Islet precursor cell (in vitro differentiated cells): ENCODE measurements around the gene PLAC1.

ENCODE experiments used
- DNase-seq: peaks from one replicate; pipeline ENCODE4 v3.0.0-alpha.2; 2018

The PLAC1 gene

DNA sequence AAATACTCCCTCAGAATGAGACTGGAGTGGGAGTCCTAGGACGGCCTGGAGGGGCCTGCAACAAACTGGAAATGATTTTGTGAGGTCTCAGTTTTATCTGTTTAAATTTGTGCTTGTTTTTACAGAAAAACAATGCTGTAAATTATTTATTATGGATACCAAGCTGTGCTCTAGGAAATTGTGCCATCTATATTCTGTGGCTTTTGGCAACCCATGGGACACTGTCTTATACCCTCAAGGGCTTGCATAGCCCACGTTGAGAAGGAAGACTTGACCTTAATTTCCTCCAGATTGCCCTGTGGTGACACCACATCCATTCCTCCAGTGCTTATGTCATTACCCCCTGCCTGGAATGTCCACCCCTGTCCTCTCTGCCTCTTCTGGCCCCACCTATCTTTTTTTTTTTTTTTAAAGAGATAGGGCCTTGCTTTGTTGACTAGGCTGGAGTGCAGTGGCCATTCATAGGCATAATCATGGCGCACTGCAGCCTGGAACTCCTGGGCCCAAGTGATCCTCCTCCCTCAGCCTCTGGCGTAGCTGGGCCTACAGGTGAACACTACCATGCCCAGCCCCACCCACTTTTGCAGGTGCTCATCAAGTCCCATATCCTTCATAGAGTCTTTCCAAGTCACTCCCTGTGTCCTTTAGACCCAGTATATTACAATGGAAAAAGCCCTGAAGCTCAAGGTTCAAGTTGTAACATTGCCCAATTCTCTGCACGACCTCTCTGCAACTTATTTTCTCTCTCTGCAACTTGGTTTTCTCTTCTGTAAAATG, 120.9 kb downstream of the PLAC1 start:
- DNase-seq = peak; percentile 75

- DNase-seq = no peak
These were observed 124.3 kb downstream of the PLAC1 start for GRCh38 chrX:134533952-134534351.

DNA sequence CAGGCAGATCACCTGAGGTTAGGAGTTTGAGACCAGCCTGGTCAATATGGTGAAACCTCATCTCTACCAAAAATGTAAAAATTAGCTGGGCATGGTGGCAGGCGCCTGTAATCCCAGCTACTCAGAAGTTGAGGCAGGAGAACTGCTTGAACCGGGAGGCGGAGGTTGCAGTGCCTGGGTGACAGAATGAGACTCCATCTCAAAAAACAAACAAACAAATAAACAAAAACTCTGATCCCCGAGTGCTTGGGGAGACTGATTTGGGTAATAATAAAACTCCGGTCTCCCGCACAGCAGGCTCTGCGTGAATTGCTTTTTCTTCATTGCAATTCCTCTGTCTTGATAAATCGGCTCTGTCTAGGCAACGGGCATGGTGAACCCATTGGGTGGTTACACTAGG, 124.9 kb downstream of the PLAC1 start:
- no peak for DNase-seq

DNA sequence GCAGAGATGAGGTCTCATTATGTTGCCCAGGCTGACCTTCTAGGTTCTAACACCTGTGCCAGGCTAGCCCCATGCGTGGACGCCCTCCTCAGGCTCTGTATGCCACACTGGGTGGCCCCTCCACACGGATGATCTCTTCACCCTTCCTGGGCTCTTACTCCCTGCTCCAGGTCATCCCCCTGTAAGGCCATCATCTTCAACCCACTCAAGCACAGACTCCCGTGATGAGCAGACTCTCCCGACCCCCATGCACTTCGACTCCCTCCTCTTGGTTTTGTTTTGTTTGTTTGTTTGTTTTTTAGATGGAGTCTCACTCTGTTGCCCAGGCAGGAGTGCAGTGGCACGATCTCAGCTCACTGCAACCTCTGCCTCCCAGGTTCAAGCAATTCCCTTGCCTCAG, 127.4 kb downstream of the PLAC1 start:
- DNase-seq = no peak

GRCh38 chrX:134529481-134529880, 128.8 kb downstream of the PLAC1 start:
- no peak for DNase-seq

- DNase-seq = no peak
These were observed 129.3 kb downstream of the PLAC1 start for GRCh38 chrX:134528960-134529359.

- no peak for DNase-seq
These were observed 131.9 kb downstream of the PLAC1 start for GRCh38 chrX:134526399-134526798.

DNA sequence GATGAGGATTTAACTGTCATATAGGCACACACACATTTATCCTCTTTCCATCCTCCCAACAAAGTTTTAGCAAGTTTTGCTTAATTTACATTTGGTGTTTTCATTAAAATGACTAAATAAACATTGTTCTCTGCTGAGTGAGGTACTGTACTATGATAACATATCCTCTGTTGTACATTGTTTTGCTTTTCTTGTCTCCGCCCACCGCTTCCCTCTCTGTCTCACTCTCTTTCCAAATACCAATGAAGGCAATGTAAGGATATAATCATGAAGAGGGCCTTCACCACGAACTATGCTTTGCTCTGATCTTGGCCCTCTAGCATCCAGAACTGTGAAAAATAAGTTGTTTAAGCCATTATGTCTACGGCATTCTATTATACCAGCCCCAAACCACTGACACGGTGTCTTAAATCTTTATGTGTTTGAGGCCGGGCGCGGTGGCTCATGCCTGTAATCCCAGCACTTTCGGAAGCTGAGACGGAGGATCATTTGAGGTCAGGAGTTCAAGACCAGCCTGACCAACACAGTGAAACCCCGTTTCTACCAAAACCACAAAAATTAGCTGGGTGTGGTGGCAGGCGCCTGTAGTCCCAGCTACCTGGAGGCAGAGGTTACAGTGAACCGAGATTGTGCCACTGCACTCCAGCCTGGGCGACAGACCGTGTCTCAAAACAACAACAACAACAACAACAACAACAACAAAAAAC, 133.0 kb downstream of the PLAC1 start:
- DNase-seq = no peak

DNA sequence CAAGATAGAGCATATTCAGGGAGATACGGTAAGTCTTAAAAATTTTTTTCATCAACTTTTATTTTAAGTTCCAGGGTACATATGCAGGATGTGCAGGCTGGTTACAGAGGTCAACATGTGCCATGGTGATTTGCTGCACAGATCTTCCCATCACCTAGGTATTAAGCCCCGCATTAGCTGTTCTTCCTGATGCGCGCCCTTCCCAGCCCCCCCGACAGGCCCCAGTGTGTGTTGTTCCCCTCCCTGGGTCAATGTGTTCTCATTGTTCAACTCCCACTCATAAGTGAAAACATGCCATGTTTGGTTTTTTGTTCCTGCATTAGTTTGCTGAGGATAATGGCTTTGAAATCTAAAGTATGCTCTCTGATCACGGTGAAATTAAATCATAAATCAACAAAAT, 134.1 kb downstream of the PLAC1 start:
- no peak for DNase-seq

- peak; percentile 75 for DNase-seq
These were observed 137.3 kb downstream of the PLAC1 start for GRCh38 chrX:134520860-134521390.
